CD4-positive, CD25-positive, alpha-beta regulatory T cell (primary cell): ENCODE data around the gene LRRC8B. TPM values are rescaled to one million over a fixed set of nuclear protein-coding genes. Genes with fewer than 3 reads are reported as not detected.

Experiments used
- ATAC-seq, 2 donors: fragments of 150-1000 bp; cut with Tn5 transposase; one replicate each; pipeline ENCODE4 v1.10.0; 2021; ENCODE audit warnings: low read depth in 2 of 2, moderate number of reproducible peaks in 2 of 2, moderate library complexity in 1 of 2
- DNase-seq, 3 donors: peaks; one replicate each; pipeline versions ENCODE4 v3.0.0 to v3.0.0-alpha.2; 2012 to 2022; ENCODE audit warnings: mixed read lengths in 1 of 3
- H3K27ac ChIP-seq: one replicate; pipeline ENCODE4 v1.7.0; 2013; ENCODE audit warnings: mild to moderate bottlenecking, low read length; ENCODE audit not compliant: insufficient read depth, poor library complexity, severe bottlenecking
- H3K27me3 ChIP-seq: one replicate; pipeline ENCODE4 v1.7.0; 2013; ENCODE audit warnings: low read length; ENCODE audit not compliant: control insufficient read depth, insufficient read depth
- H3K36me3 ChIP-seq: one replicate; pipeline ENCODE4 v1.7.0; 2013; ENCODE audit warnings: mild to moderate bottlenecking, low read length, moderate library complexity; ENCODE audit not compliant: control insufficient read depth, insufficient read depth
- H3K4me1 ChIP-seq: 2 replicates; pipeline ENCODE4 v1.7.0; 2013; ENCODE audit warnings: mild to moderate bottlenecking, low read length; ENCODE audit not compliant: insufficient read depth, control insufficient read depth, poor library complexity, severe bottlenecking
- H3K4me3 ChIP-seq: one replicate; pipeline ENCODE4 v1.7.0; 2013; ENCODE audit warnings: low read depth, mild to moderate bottlenecking, low read length, moderate library complexity
- H3K9me3 ChIP-seq, 2 experiments: 1 replicate in 1 of 2; 2 replicates in 1 of 2; pipeline ENCODE4 v1.7.0; 2013; ENCODE audit warnings: low read length in 2 of 2, mild to moderate bottlenecking in 1 of 2, moderate library complexity in 1 of 2; ENCODE audit not compliant: control insufficient read depth in 2 of 2
- H3K27ac Mint-ChIP-seq, 3 donors: one replicate each; pipeline ENCODE4 v1.8.0; 2020 to 2022; ENCODE audit warnings: mild to moderate bottlenecking in 3 of 3, mixed read lengths in 3 of 3, moderate library complexity in 2 of 3
- H3K27me3 Mint-ChIP-seq: one replicate; pipeline ENCODE4 v1.8.0; 2022; ENCODE audit warnings: mild to moderate bottlenecking, mixed read lengths
- H3K36me3 Mint-ChIP-seq: one replicate; pipeline ENCODE4 v1.8.0; 2020; ENCODE audit warnings: mixed read lengths
- H3K4me1 Mint-ChIP-seq, 4 donors: one replicate each; pipeline ENCODE4 v1.8.0; 2020 to 2022; ENCODE audit warnings: mixed read lengths in 4 of 4, mild to moderate bottlenecking in 1 of 4
- H3K4me3 Mint-ChIP-seq, 4 donors: one replicate each; pipeline ENCODE4 v1.8.0; 2020 to 2022; ENCODE audit warnings: mild to moderate bottlenecking in 4 of 4, mixed read lengths in 4 of 4, moderate library complexity in 3 of 4
- H3K9me3 Mint-ChIP-seq, 7 donors: one replicate each; pipeline ENCODE4 v1.8.0; 2020 to 2022; ENCODE audit warnings: mixed read lengths in 7 of 7, mild to moderate bottlenecking in 3 of 7, moderate library complexity in 2 of 7
- polyA plus RNA-seq, 4 donors: library from polyadenylated mRNA; unstranded; fragments of 300-500 nt; fragmentation: Illumina TruSeq; gene quantifications; one replicate each; pipeline ENCODE4 v1.2.3, GENCODE V29; 2021
- total RNA-seq: library from RNA; stranded (reverse); gene quantifications from one replicate; pipeline ENCODE4 v1.2.3, GENCODE V29; 2022

The LRRC8B gene
- total and polyA plus RNA-seq, 5 donors from 2014 or later, result 8.9 to 20.4 (median 19.1) TPM

DNA sequence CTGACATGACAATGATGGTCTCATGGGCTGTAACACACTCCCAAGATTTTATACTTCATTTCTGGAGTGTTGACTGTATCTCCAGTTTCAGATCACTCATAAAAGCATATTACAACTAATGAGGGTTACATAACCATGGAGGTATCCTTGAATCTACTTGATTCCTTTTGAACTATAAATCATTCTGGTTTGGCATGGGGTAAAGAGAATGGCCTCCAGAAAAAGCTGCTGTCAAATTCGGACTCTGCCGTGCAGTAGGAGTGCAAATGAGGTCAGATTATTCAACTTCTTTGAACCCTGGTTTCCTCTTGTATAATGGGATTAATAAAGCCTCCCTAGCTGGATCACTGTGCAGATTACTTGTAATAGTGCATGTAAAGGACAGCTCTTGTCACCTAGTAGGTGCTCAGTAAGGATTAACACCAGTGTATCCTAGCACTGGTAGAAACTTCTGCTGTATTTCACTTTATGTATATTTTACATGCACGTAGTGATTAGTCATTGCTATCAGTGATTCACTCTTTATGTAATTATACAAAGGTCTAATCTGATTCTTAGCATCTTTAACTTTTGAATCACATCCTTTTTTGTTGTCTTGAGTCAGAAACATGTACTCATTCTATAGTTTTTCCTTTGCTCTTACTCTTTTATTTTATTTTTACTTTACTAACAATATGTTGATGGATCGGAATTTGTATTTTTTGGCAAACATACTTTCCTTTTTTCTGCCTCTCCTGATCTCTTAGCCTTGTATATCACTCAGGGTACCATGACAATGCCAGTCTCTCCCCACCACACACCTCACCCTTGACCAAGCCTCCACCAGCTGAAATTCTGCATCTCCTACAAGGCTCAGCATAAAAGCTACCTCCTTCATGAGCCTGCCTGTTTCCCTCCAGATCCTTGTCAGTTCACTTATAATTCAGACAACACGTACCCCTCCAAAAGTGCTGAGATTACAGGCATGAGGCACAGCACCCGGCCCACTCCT is 111.5 kb downstream of the LRRC8B start:
- Histone ChIP-seq H3K4me1 (peaks cover 72% of the 10 kb centered on the region), H3K27ac (peak overlapping the region; percentile 94), H3K36me3 (peaks cover 4% of the 10 kb centered on the region), H3K9me3 (no peaks in the 10 kb centered on the region), H3K27me3 (no peaks in the 10 kb centered on the region), H3K4me3 (peak overlapping the region; percentile 99)
- peaks cover 43 to 70% (median 56%) of the 10 kb centered on the region in 4 donors for H3K4me1 Mint-ChIP-seq
- peak overlapping the region; percentile 81 to 98 (median 93) for H3K4me3 Mint-ChIP-seq
- H3K27me3 Mint-ChIP-seq, result no peaks in the 10 kb centered on the region
- peaks cover 5% of the 10 kb centered on the region for H3K36me3 Mint-ChIP-seq
- peak overlapping the region; percentile 44 to 86 (median 71) for H3K27ac Mint-ChIP-seq
- ATAC-seq (peak; percentile 21 to 27), DNase-seq (no peak)
- no peaks in the 10 kb centered on the region for H3K9me3 Mint-ChIP-seq

DNA sequence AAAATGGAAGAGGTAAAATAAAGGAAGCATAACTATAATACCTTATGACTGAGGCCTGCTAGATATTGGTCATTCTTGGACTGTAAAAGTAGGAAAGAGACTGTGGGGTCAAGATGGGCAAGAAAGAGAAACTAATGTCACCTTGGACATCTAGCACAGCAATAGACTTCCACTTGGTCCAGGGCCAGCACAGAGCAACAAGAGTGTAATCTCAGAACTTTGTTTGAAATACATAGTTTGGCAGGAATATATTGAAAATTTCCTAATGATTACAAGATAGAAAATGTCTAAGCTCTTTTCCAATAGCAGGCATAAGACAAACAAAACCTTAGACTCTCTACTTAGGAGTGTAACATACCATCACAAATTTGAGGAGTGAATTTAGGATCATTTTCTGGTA is 112.9 kb downstream of the LRRC8B start:
- ATAC-seq, result no peak
- DNase-seq, result no peak
- H3K27me3 ChIP-seq, result no peaks in the 10 kb centered on the region
- Mint-ChIP-seq H3K27ac (peak overlapping the region; percentile 3 to 94 (median 60)), H3K9me3 (no peaks in the 10 kb centered on the region), H3K36me3 (peaks cover 11% of the 10 kb centered on the region), H3K4me1 (peaks cover 44 to 70% (median 58%) of the 10 kb centered on the region in 4 donors), H3K27me3 (no peaks in the 10 kb centered on the region), H3K4me3 (peak overlapping the region; percentile 81 to 98 (median 93))
- peak overlapping the region; percentile 99 for H3K4me3 ChIP-seq
- H3K4me1 ChIP-seq, result peaks cover 68% of the 10 kb centered on the region
- peaks cover 4% of the 10 kb centered on the region for H3K36me3 ChIP-seq
- no peaks in the 10 kb centered on the region for H3K9me3 ChIP-seq
- peak overlapping the region; percentile 94 for H3K27ac ChIP-seq

DNA sequence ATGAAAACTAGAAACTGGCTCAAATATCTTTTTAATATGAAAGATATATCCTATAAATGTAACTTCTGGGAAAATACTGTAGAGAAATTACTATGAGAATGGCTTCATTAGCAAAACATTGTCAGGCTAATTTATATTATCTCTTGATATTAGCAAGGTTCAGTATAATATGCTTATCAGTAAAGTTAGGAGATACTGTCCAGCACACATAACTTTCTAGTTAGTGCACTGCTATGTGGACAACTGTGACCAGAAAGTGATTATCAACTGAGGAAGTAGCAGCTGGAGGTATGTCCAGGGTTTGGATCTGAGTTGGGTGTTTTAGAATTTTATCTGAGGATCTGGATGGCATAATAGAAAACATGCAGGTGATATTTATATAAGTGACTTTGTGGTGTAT is 115.8 kb downstream of the LRRC8B start:
- Mint-ChIP-seq H3K27ac (peak overlapping the region; percentile 28 to 70 (median 66)), H3K9me3 (peaks cover 0 to 13% (median 5%) of the 10 kb centered on the region in 7 donors), H3K27me3 (no peaks in the 10 kb centered on the region), H3K36me3 (peaks cover 24% of the 10 kb centered on the region), H3K4me1 (peaks cover 62 to 94% (median 77%) of the 10 kb centered on the region in 4 donors), H3K4me3 (peak overlapping the region; percentile 21 to 68 (median 52))
- DNase-seq (no peak), ATAC-seq (no peak)
- Histone ChIP-seq H3K4me3 (peak overlapping the region; percentile 55), H3K4me1 (peaks cover 81% of the 10 kb centered on the region), H3K36me3 (peaks cover 16% of the 10 kb centered on the region), H3K9me3 (peaks cover 4 to 5% of the 10 kb centered on the region in 2 experiments), H3K27ac (peak overlapping the region; percentile 44), H3K27me3 (no peaks in the 10 kb centered on the region)

DNA sequence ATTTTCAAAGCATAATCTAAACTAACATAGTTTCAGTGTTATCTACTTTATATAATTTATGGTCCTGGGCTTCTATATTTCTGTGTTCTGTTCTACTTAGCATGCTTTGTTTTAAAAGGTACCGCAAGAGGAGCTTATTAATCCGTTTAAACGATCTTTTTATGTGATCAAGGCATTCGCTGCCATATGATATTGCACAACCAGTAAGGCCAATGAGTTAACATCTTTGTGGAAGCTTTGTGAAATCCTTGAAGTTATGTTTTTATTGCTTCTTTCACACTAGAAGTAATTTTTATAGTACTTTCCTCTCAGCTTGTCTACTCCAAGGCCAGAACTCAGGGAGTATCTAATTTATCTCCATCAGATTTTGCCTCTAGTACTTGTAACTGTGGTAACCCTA is 117.2 kb downstream of the LRRC8B start:
- Histone ChIP-seq H3K4me3 (peak overlapping the region; percentile 55), H3K27me3 (no peaks in the 10 kb centered on the region), H3K27ac (no peak overlapping the region), H3K36me3 (peaks cover 26% of the 10 kb centered on the region), H3K9me3 (peaks cover 14 to 16% of the 10 kb centered on the region in 2 experiments), H3K4me1 (peaks cover 68% of the 10 kb centered on the region)
- Mint-ChIP-seq H3K27me3 (no peaks in the 10 kb centered on the region), H3K9me3 (peaks cover 0 to 19% (median 6%) of the 10 kb centered on the region in 7 donors), H3K4me3 (peak overlapping the region in 3 of 4 donors; percentile 6 to 56 (median 40)), H3K36me3 (peaks cover 32% of the 10 kb centered on the region), H3K4me1 (peaks cover 50 to 82% (median 68%) of the 10 kb centered on the region in 4 donors), H3K27ac (peak overlapping the region in 2 of 3 donors; percentile 73 to 76)
- DNase-seq (no peak), ATAC-seq (no peak)

DNA sequence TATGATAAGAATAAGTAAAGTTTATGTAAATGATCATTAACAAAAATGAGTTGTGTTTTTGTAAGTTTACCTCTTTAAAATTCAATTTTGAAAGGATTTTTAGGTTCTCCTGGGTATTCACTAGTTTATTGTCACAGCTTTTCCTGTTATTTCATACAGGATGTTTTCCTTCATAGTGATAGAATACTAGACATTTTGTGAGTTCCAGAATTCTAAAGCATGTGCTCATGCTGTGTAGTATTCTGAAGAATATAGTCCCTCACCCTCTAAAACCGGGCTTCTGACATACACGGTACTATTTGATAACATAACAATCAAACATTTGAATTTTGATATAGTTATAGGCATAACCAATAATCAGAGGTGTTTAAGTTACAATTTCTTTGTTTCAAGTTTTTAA is 118.9 kb downstream of the LRRC8B start:
- Mint-ChIP-seq H3K4me1 (peaks cover 47 to 74% (median 62%) of the 10 kb centered on the region in 4 donors), H3K4me3 (peak overlapping the region in 2 of 4 donors; percentile 30 to 39)
- peak overlapping the region; percentile 57 for H3K4me3 ChIP-seq

DNA sequence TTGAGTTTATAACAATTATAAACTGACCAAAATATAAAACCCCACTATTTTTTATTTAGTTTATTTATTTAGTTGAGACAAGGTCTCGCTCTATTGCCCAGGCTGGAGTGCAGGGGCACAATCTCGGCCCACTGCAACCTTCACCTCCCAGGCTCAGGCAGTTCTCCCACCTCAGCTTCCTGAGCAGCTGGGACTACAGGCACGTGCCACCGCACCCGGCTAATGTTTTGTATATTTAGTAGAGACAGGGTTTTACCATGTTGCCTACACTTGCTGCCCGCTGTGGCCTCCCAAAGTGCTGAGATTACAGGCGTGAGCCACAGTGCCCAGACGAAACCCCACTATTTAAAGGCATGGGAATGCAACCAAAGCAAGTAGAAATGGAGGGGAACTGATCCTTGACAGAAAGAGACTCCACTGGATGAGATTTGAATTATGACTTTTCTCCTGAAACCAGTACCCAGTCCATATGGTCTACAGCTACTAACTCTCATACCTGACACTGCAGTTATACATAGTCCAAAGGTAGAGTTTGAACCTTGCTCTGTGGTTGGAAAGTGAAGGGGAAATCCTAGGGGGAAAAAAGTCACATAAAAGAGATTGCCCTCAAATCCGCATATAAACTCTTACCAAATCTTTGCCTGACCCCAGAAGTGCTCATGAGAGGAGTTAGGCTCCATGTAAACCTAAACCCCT is 119.6 kb downstream of the LRRC8B start:
- Mint-ChIP-seq H3K36me3 (peaks cover 33% of the 10 kb centered on the region), H3K9me3 (peaks cover 0 to 19% (median 6%) of the 10 kb centered on the region in 7 donors), H3K27ac (peak overlapping the region in 2 of 3 donors; percentile 35 to 82), H3K27me3 (no peaks in the 10 kb centered on the region), H3K4me3 (peak overlapping the region in 3 of 4 donors; percentile 5 to 47 (median 30)), H3K4me1 (peaks cover 50 to 76% (median 66%) of the 10 kb centered on the region in 4 donors)
- ATAC-seq (no peak), DNase-seq (no peak)
- H3K27ac ChIP-seq, result no peak overlapping the region
- H3K4me3 ChIP-seq, result peak overlapping the region; percentile 21
- H3K36me3 ChIP-seq, result peaks cover 30% of the 10 kb centered on the region
- H3K27me3 ChIP-seq, result no peaks in the 10 kb centered on the region
- H3K4me1 ChIP-seq, result peaks cover 54% of the 10 kb centered on the region
- H3K9me3 ChIP-seq, result peaks cover 15 to 16% of the 10 kb centered on the region in 2 experiments

More for the DNA sequence above, 118.9 kb downstream of the LRRC8B start:
- Mint-ChIP-seq H3K27me3 (no peaks in the 10 kb centered on the region), H3K27ac (peak overlapping the region in 2 of 3 donors; percentile 35 to 51), H3K9me3 (peaks cover 0 to 19% (median 6%) of the 10 kb centered on the region in 7 donors), H3K36me3 (peaks cover 33% of the 10 kb centered on the region)
- ATAC-seq, result no peak
- Histone ChIP-seq H3K9me3 (peaks cover 15 to 16% of the 10 kb centered on the region in 2 experiments), H3K4me1 (peaks cover 52% of the 10 kb centered on the region), H3K36me3 (peaks cover 30% of the 10 kb centered on the region), H3K27ac (no peak overlapping the region), H3K27me3 (no peaks in the 10 kb centered on the region)
- no peak for DNase-seq

DNA sequence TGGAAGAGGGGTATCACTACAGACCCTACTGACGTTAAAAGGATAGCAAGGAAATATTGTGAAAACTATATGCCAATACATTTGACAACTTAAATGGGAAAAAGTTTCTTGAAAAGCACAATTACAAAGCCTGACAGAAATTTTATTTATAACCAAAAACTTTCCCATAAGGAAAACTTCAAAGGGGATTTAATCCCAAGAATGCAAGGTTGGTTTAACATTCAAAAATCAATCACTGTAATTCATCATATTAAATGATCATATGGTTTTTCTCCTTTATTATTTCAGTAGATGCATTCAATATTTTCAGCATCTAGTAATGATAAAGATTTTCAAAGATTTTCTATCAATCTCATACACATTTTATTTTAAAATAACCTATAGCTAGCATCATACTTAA is 121.6 kb downstream of the LRRC8B start:
- Histone ChIP-seq H3K27me3 (no peaks in the 10 kb centered on the region), H3K36me3 (peaks cover 36% of the 10 kb centered on the region), H3K4me1 (peaks cover 56% of the 10 kb centered on the region), H3K4me3 (no peak overlapping the region), H3K9me3 (peaks cover 15 to 16% of the 10 kb centered on the region in 2 experiments), H3K27ac (no peak overlapping the region)
- ATAC-seq (no peak), DNase-seq (no peak)
- H3K27me3 Mint-ChIP-seq, result no peaks in the 10 kb centered on the region
- peak overlapping the region in 1 of 4 donors; percentile 21 for H3K4me3 Mint-ChIP-seq
- H3K27ac Mint-ChIP-seq, result peak overlapping the region in 1 of 3 donors; percentile 43
- H3K4me1 Mint-ChIP-seq, result peaks cover 57 to 78% (median 68%) of the 10 kb centered on the region in 4 donors
- peaks cover 44% of the 10 kb centered on the region for H3K36me3 Mint-ChIP-seq
- peaks cover 0 to 19% (median 6%) of the 10 kb centered on the region in 7 donors for H3K9me3 Mint-ChIP-seq
